ENCODE measurements around the gene GNLY.

Gene GNLY

GRCh38 chr2:85730686-85731230 lies 36.6 kb downstream of the GNLY start:
- DNase-seq, result no peak

GRCh38 chr2:85731606-85732005 lies 37.4 kb downstream of the GNLY start:
- no peak for DNase-seq

GRCh38 chr2:85732467-85733120 lies 38.4 kb downstream of the GNLY start:
- DNase-seq, result no peak

GRCh38 chr2:85733121-85733960 lies 39.2 kb downstream of the GNLY start:
- DNase-seq, result no peak

- no peak for DNase-seq
These were observed 39.9 kb downstream of the GNLY start for GRCh38 chr2:85734015-85734414.

- no peak for DNase-seq
These were observed 40.9 kb downstream of the GNLY start for GRCh38 chr2:85734942-85735608.

- DNase-seq, result no peak
These were observed 41.5 kb downstream of the GNLY start for GRCh38 chr2:85735691-85736090.

GRCh38 chr2:85736456-85737355 lies 42.5 kb downstream of the GNLY start:
- no peak for DNase-seq

GRCh38 chr2:85737481-85737880 lies 43.3 kb downstream of the GNLY start:
- no peak for DNase-seq

GRCh38 chr2:85737961-85738360 lies 43.8 kb downstream of the GNLY start:
- DNase-seq, result no peak

- no peak for DNase-seq
These were observed 46.0 kb downstream of the GNLY start for GRCh38 chr2:85740193-85740592.

GRCh38 chr2:85741211-85741832 lies 47.2 kb downstream of the GNLY start:
- no peak for DNase-seq

GRCh38 chr2:85741833-85742455 lies 47.8 kb downstream of the GNLY start:
- DNase-seq, result no peak

GRCh38 chr2:85743304-85743978 lies 49.3 kb downstream of the GNLY start:
- DNase-seq, result no peak

GRCh38 chr2:85744055-85744454 lies 49.9 kb downstream of the GNLY start:
- no peak for DNase-seq

- no peak for DNase-seq
These were observed 50.8 kb downstream of the GNLY start for GRCh38 chr2:85744741-85745601.

GRCh38 chr2:85745619-85746018 lies 51.5 kb downstream of the GNLY start:
- no peak for DNase-seq

GRCh38 chr2:85746321-85747004 lies 52.3 kb downstream of the GNLY start:
- no peak for DNase-seq

- no peak for DNase-seq
These were observed 53.3 kb downstream of the GNLY start for GRCh38 chr2:85747441-85747840.

All from stimulated activated CD4-positive, alpha-beta T cell treated with anti-CD3 and anti-CD28 coated beads, Interleukin-2, amount 100 ng/mL, for 24 hours (primary cell).